Neural cell (in vitro differentiated cells): ENCODE measurements around the gene LCE3A. TPM values are rescaled to one million over a fixed set of nuclear protein-coding genes. Genes with fewer than 3 reads are reported as not detected.

Experiments
- H2AFZ ChIP-seq: fragments of 200-600, 300-800 bp; sonication (generic), shearing (Covaris generic); 2 replicates; pipeline ENCODE4 v1.6.0; 2014; ENCODE audit warnings: low read depth, mild to moderate bottlenecking, antibody characterized with exemption, low read length, moderate library complexity
- H3F3A ChIP-seq: fragments of 200-600 bp; shearing (Covaris generic); 2 replicates; pipeline ENCODE4 v1.6.1; 2016; ENCODE audit warnings: mild to moderate bottlenecking, moderate library complexity, mixed read lengths, antibody characterized with exemption, low read length; ENCODE audit not compliant: insufficient read depth, poor library complexity, severe bottlenecking
- H3K27ac ChIP-seq: fragments of 200-600, 300-800 bp; sonication (generic), shearing (Covaris generic); 2 replicates; pipeline ENCODE4 v1.5.1; 2014; ENCODE audit warnings: mild to moderate bottlenecking, low read length, moderate library complexity
- H3K27me3 ChIP-seq: fragments of 300-800, 200-600 bp; sonication (generic), shearing (Covaris generic); 2 replicates; pipeline ENCODE4 v1.6.0; 2014; ENCODE audit warnings: mild to moderate bottlenecking, low read depth, low read length, moderate library complexity; ENCODE audit not compliant: insufficient read depth
- H3K36me3 ChIP-seq: fragments of 300-800, 200-600 bp; sonication (generic), shearing (Covaris generic); 2 replicates; pipeline ENCODE4 v1.5.1; 2014; ENCODE audit warnings: mild to moderate bottlenecking, antibody characterized with exemption, low read length, moderate library complexity; ENCODE audit not compliant: insufficient read depth
- H3K4me2 ChIP-seq: fragments of 300-800, 200-600 bp; sonication (generic), shearing (Covaris generic); 2 replicates; pipeline ENCODE4 v1.6.0; 2014; ENCODE audit warnings: mild to moderate bottlenecking, low read length
- H3K4me3 ChIP-seq: fragments of 300-800, 200-600 bp; sonication (generic), shearing (Covaris generic); 2 replicates; pipeline ENCODE4 v1.5.1; 2014; ENCODE audit warnings: mild to moderate bottlenecking, low read length, moderate library complexity
- H3K79me2 ChIP-seq: fragments of 200-600 bp; shearing (Covaris generic); replicated peaks from 2 replicates; pipeline ENCODE4 v1.6.0; 2014; ENCODE audit warnings: mild to moderate bottlenecking, low read length, moderate library complexity; ENCODE audit not compliant: insufficient read depth
- H3K9ac ChIP-seq: fragments of 300-800, 200-600 bp; sonication (generic), shearing (Covaris generic); 2 replicates; pipeline ENCODE4 v1.6.1; 2016; ENCODE audit warnings: mild to moderate bottlenecking, low read length, mixed read lengths
- H3K9me2 ChIP-seq: fragments of 200-600 bp; shearing (Covaris generic); 2 replicates; pipeline ENCODE4 v1.6.1; 2016; ENCODE audit warnings: mild to moderate bottlenecking, low read length, mixed read lengths; ENCODE audit not compliant: insufficient read depth
- H3K9me3 ChIP-seq: fragments of 200-600, 300-800 bp; sonication (generic), shearing (Covaris generic); 2 replicates; pipeline ENCODE4 v1.6.1; 2016; ENCODE audit warnings: mild to moderate bottlenecking, mixed run types, low read length, moderate library complexity, mixed read lengths
- H4K20me1 ChIP-seq: fragments of 200-600 bp; shearing (Covaris generic); 2 replicates; pipeline ENCODE4 v1.6.1; 2016; ENCODE audit warnings: mild to moderate bottlenecking, mixed run types; ENCODE audit not compliant: insufficient read depth
- EP300 ChIP-seq: fragments of 450-650 bp; conservative IDR thresholded peaks from 2 replicates; pipeline ENCODE4 v1.6.1; 2014; ENCODE audit warnings: antibody characterized with exemption, mild to moderate bottlenecking, moderate library complexity; ENCODE audit not compliant: poor library complexity, severe bottlenecking
- EZH2 ChIP-seq: fragments of 200-600, 300-800 bp; shearing (Covaris generic), sonication (generic); IDR thresholded peaks from 2 replicates; pipeline ENCODE4 v1.6.1; 2014; ENCODE audit warnings: antibody characterized with exemption, low read length, borderline replicate concordance, mild to moderate bottlenecking; ENCODE audit not compliant: insufficient read depth, poor library complexity, severe bottlenecking
- MXI1 ChIP-seq: fragments of 450-650 bp; conservative IDR thresholded peaks from 2 replicates; pipeline ENCODE4 v1.6.1; 2014; ENCODE audit warnings: antibody characterized with exemption, mild to moderate bottlenecking; ENCODE audit not compliant: poor library complexity, severe bottlenecking
- POLR2AphosphoS5 ChIP-seq: IDR thresholded peaks from 2 replicates; pipeline ENCODE4 v1.6.1; 2012
- RAD21 ChIP-seq: fragments of 450-650 bp; conservative IDR thresholded peaks from 2 replicates; pipeline ENCODE4 v1.6.1; 2014; ENCODE audit warnings: antibody characterized with exemption, mild to moderate bottlenecking, moderate library complexity
- REST ChIP-seq: IDR thresholded peaks from 2 replicates; pipeline ENCODE4 v1.6.1; 2012; ENCODE audit warnings: borderline replicate concordance
- SMC3 ChIP-seq: fragments of 450-650 bp; conservative IDR thresholded peaks from 2 replicates; pipeline ENCODE4 v1.6.1; 2014; ENCODE audit warnings: antibody characterized with exemption, mild to moderate bottlenecking, moderate library complexity; ENCODE audit not compliant: poor library complexity
- TAF1 ChIP-seq: IDR thresholded peaks from 2 replicates; pipeline ENCODE4 v1.6.1; 2012; ENCODE audit warnings: low read depth
- polyA plus RNA-seq: library from polyadenylated mRNA; depleted of rRNA; stranded (reverse); fragments of >200 nt; gene quantifications from 2 replicates; pipeline ENCODE4 v1.2.3, GENCODE V29; 2014
- TF ChIP-seq, protein P1 (sequence below): fragments of 450-650 bp; IDR thresholded peaks from 2 replicates; pipeline ENCODE4 v1.5.1; 2014; ENCODE audit warnings: antibody characterized with exemption, mild to moderate bottlenecking, moderate library complexity; ENCODE audit not compliant: poor library complexity, severe bottlenecking

The LCE3A gene
- polyA plus RNA-seq, 1 donor from 2014 or later: not detected

GRCh38 chr1:152643945-152644344, 21.0 kb upstream of the LCE3A start:
- peaks cover 7% of the 10 kb centered on the region for H3K9me3 ChIP-seq
- H2AFZ ChIP-seq: no peak overlapping the region
- no peak overlapping the region for H3K4me3 ChIP-seq
- no peaks in the 10 kb centered on the region for H3K27me3 ChIP-seq
- no peak overlapping the region for H3K4me2 ChIP-seq
- TF ChIP-seq SMC3: no peak
- no peak for TF ChIP-seq RAD21
- no peak for TF ChIP-seq POLR2AphosphoS5
- TF ChIP-seq, protein P1, sequence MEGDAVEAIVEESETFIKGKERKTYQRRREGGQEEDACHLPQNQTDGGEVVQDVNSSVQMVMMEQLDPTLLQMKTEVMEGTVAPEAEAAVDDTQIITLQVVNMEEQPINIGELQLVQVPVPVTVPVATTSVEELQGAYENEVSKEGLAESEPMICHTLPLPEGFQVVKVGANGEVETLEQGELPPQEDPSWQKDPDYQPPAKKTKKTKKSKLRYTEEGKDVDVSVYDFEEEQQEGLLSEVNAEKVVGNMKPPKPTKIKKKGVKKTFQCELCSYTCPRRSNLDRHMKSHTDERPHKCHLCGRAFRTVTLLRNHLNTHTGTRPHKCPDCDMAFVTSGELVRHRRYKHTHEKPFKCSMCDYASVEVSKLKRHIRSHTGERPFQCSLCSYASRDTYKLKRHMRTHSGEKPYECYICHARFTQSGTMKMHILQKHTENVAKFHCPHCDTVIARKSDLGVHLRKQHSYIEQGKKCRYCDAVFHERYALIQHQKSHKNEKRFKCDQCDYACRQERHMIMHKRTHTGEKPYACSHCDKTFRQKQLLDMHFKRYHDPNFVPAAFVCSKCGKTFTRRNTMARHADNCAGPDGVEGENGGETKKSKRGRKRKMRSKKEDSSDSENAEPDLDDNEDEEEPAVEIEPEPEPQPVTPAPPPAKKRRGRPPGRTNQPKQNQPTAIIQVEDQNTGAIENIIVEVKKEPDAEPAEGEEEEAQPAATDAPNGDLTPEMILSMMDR: no peak
- TF ChIP-seq REST: no peak
- TF ChIP-seq EP300: no peak
- TF ChIP-seq MXI1: no peak
- no peak for TF ChIP-seq TAF1
- H3K9me2 ChIP-seq: no peaks in the 10 kb centered on the region
- H4K20me1 ChIP-seq: no peaks in the 10 kb centered on the region
- H3K27ac ChIP-seq: no peak overlapping the region
- no peak overlapping the region for H3K9ac ChIP-seq
- no peaks in the 10 kb centered on the region for H3K36me3 ChIP-seq
- no peaks in the 10 kb centered on the region for H3K79me2 ChIP-seq
- H3F3A ChIP-seq: no peaks in the 10 kb centered on the region

- Histone ChIP-seq H3K9ac (no peak overlapping the region), H3K79me2 (no peaks in the 10 kb centered on the region), H3K9me2 (no peaks in the 10 kb centered on the region), H3K4me3 (no peak overlapping the region), H3K9me3 (peaks cover 7% of the 10 kb centered on the region), H3K27ac (no peak overlapping the region), H3K36me3 (no peaks in the 10 kb centered on the region), H4K20me1 (no peaks in the 10 kb centered on the region), H3K4me2 (no peak overlapping the region), H2AFZ (no peak overlapping the region), H3F3A (no peaks in the 10 kb centered on the region), H3K27me3 (no peaks in the 10 kb centered on the region)
- TF ChIP-seq EZH2 (no peak), SMC3 (no peak), POLR2AphosphoS5 (no peak), TAF1 (no peak), RAD21 (no peak), MXI1 (no peak), EP300 (no peak), REST (no peak)
- TF ChIP-seq, protein P1: no peak
Measured at GRCh38 chr1:152640351-152640750, 17.4 kb upstream of the LCE3A start.
